BJ (cell line): ENCODE results near the gene PERP. TPM values are rescaled to one million over a fixed set of nuclear protein-coding genes. Genes with fewer than 3 reads are reported as not detected.
"Not testable (repeated sequence)": the region's sequence is repeated elsewhere in the genome, so short reads cannot be mapped to it uniquely, and the experiment has no call there.

Experiments
- CTCF ChIA-PET: fragments of 350-600 bp; formaldehyde crosslinking; extraction: SDS; loops from one replicate; lab custom pipeline; 2021; ENCODE audit warnings: antibody characterized with exemption, inconsistent platforms; lab: Yijun Ruan, JAX
- POLR2A ChIA-PET: fragments of 300-600 bp; sonication (Branson Sonifier 250); formaldehyde crosslinking; extraction: SDS; loops from one replicate; lab custom pipeline; 2021; ENCODE audit warnings: antibody characterized with exemption; lab: Charles Lee
- DNase-seq: peaks from one replicate; pipeline ENCODE4 v3.0.0-alpha.2; 2011; ENCODE audit warnings: low read depth
- H3K27me3 ChIP-seq: 2 replicates; pipeline ENCODE4 v1.6.0; 2011; ENCODE audit warnings: low read length; ENCODE audit not compliant: control insufficient read depth, insufficient read depth
- H3K36me3 ChIP-seq: 2 replicates; pipeline ENCODE4 v1.5.1; 2011; ENCODE audit warnings: low read length; ENCODE audit not compliant: control insufficient read depth, insufficient read depth
- H3K4me3 ChIP-seq: 2 replicates; pipeline ENCODE4 v1.5.1; 2011; ENCODE audit warnings: low read depth, mild to moderate bottlenecking, control low read depth, low read length
- polyA plus RNA-seq: library from polyadenylated mRNA; depleted of rRNA; stranded (reverse); fragments of >200 nt; gene quantifications from 2 replicates; pipeline ENCODE4 v1.2.3, GENCODE V29; 2011
- TF ChIP-seq, protein P1 (sequence below): IDR thresholded peaks from 2 replicates; pipeline ENCODE4 v1.5.1; 2011; ENCODE audit warnings: low read depth, mild to moderate bottlenecking, control low read depth, inconsistent platforms, low read length, moderate library complexity; ENCODE audit not compliant: insufficient read depth

Gene PERP
- polyA plus RNA-seq, 1 experiment: 47.5 TPM

DNA sequence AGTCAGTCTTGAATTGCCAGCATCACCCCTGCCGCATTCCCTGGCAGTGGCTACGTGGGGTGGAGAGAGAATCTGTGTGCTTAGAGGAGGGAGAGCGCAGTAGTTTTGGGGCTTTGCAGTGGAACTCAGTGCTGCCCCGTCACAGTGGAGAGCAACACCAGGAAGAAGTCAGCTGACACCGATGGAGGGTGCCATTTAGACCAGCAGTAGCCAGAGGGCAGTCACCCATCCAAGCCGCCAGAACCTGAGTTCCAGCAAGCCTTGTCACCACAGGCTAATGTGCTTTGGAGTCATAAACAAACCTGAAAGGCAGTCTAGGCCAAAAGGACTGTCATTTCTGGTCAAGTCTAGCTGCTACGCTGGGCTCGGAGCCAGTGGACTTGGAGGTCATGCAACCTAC lies 22.0 kb upstream of the PERP start:
- Histone ChIP-seq H3K27me3 (no peaks in the 10 kb centered on the region; the same call in 1 of the 2 replicates), H3K36me3 (no peaks in the 10 kb centered on the region), H3K4me3 (no peak overlapping the region)
- POLR2A ChIA-PET: no interaction called here
- CTCF ChIA-PET: interaction anchor here (1.0 kb wide), 1 partner anchor 380 kb away, joined by 3 read pairs; no protein-coding TSS in a partner anchor
- TF ChIP-seq, protein P1, sequence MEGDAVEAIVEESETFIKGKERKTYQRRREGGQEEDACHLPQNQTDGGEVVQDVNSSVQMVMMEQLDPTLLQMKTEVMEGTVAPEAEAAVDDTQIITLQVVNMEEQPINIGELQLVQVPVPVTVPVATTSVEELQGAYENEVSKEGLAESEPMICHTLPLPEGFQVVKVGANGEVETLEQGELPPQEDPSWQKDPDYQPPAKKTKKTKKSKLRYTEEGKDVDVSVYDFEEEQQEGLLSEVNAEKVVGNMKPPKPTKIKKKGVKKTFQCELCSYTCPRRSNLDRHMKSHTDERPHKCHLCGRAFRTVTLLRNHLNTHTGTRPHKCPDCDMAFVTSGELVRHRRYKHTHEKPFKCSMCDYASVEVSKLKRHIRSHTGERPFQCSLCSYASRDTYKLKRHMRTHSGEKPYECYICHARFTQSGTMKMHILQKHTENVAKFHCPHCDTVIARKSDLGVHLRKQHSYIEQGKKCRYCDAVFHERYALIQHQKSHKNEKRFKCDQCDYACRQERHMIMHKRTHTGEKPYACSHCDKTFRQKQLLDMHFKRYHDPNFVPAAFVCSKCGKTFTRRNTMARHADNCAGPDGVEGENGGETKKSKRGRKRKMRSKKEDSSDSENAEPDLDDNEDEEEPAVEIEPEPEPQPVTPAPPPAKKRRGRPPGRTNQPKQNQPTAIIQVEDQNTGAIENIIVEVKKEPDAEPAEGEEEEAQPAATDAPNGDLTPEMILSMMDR: no peak
- no peak for DNase-seq

DNA sequence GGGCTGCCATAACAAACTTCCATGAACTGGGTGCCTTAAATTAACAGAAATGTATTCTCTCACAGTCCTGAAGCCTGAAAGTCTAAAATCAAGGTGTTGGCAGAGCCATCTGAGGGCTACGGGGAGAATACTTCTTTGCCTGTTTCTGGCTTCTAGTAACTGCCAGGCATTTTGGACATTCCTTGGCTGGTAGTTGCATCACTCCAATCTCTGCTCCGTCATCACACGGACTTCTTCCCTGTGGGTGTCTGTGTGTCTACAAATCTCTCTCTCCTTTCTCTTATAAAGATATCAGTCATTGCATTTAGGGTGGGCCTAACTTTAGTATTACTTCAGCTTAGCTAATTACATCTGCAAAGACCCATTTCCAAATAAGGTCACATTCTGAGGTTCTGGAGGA lies 20.9 kb upstream of the PERP start:
- DNase-seq: no peak
- CTCF ChIA-PET: no interaction called here
- H3K36me3 ChIP-seq: no peaks in the 10 kb centered on the region

DNA sequence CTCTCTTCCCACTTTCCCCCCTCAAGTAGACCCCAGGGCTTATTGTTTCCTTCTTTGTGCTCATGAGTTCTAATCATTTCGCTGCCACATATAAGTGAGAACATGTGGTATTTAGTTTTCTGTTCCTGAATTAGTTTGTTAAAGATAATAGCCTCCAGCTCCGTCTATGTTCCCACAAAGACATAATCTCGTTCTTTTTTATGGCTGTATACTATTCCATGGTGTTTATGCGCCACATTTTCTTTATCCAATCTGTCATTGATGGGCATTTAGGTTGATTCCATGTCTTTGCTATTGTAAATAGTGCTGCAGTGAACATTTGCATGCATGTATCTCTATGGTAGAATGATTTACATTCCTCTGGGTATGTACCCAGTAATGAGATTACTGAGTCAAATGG lies 16.9 kb upstream of the PERP start:
- TF ChIP-seq, protein P1: no peak
- Histone ChIP-seq H3K27me3 (peaks cover 5% of the 10 kb centered on the region), H3K4me3 (no peak overlapping the region), H3K36me3 (no peaks in the 10 kb centered on the region)
- DNase-seq: no peak
- POLR2A ChIA-PET: no interaction called here
- CTCF ChIA-PET: interaction anchor here (1.3 kb wide), 1 partner anchor 9 kb away, joined by 4 read pairs; no protein-coding TSS in a partner anchor

More for the DNA sequence above, 20.9 kb upstream of the PERP start:
- TF ChIP-seq, protein P1: no peak
- H3K4me3 ChIP-seq: no peak overlapping the region
- POLR2A ChIA-PET: no interaction called here
- no peaks in the 10 kb centered on the region; the same call in 1 of the 2 replicates for H3K27me3 ChIP-seq

DNA sequence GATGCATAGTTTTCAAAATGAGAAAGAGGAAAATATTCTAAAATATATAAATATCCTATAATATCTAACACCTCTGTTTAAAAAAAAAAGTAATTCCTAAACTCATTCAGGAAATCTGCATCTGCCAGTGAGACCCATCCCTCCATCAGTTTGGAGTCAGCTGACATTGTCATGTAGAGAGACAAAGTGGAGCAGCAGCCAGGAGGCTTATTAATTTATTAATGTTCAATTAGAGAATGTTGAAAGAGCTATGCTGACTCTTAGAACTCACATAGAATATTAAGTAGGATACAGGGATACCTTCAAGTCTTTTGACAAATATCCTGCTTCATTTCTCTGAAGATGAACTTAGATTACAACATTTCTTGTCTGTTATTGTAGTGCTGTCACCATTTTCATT lies 12.8 kb upstream of the PERP start:
- Histone ChIP-seq H3K27me3 (peaks cover 5% of the 10 kb centered on the region), H3K36me3 (no peaks in the 10 kb centered on the region), H3K4me3 (no peak overlapping the region)
- TF ChIP-seq, protein P1: no peak
- no peak for DNase-seq
- CTCF ChIA-PET: interaction anchor here (0.6 to 1.5 kb wide), 4 partner anchors 27 to 563 kb away, joined by 3 to 4 read pairs (median 3); no protein-coding TSS in a partner anchor
- POLR2A ChIA-PET: no interaction called here

DNA sequence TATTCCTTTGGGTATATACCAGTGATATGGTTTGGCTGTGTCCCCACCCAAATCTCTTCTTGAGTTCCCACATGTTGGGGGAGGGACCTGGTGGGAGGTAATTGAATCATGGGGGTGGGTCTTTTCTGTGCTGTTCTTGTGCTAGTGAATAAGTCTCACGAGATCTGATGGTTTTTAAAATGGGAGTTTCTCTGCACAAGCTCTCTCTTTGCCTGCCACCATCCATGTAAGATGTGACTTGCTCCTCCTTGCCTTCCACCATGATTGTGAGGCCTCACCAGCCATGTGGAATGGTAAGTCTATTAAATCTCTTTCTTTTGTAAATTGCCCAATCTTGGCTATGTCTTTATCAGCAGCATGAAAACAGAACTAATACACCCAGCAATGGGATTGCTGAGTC lies 12.0 kb upstream of the PERP start:
- H3K27me3 ChIP-seq, H3K4me3 ChIP-seq, DNase-seq, POLR2A ChIA-PET, H3K36me3 ChIP-seq: not testable (repeated sequence)
- CTCF ChIA-PET: interaction anchor here (0.7 kb wide), 1 partner anchor 311 kb away, joined by 3 read pairs; no protein-coding TSS in a partner anchor
